ENCODE results near the gene PCNX2. TPM values are rescaled to one million over a fixed set of nuclear protein-coding genes. Genes with fewer than 3 reads are reported as not detected.
"Not testable (repeated sequence)": the region's sequence is repeated elsewhere in the genome, so short reads cannot be mapped to it uniquely, and the experiment has no call there.

PCNX2 gene
- total and polyA plus RNA-seq, 7 donors, result 1.8 to 13.8 (median 5.1) TPM

DNA sequence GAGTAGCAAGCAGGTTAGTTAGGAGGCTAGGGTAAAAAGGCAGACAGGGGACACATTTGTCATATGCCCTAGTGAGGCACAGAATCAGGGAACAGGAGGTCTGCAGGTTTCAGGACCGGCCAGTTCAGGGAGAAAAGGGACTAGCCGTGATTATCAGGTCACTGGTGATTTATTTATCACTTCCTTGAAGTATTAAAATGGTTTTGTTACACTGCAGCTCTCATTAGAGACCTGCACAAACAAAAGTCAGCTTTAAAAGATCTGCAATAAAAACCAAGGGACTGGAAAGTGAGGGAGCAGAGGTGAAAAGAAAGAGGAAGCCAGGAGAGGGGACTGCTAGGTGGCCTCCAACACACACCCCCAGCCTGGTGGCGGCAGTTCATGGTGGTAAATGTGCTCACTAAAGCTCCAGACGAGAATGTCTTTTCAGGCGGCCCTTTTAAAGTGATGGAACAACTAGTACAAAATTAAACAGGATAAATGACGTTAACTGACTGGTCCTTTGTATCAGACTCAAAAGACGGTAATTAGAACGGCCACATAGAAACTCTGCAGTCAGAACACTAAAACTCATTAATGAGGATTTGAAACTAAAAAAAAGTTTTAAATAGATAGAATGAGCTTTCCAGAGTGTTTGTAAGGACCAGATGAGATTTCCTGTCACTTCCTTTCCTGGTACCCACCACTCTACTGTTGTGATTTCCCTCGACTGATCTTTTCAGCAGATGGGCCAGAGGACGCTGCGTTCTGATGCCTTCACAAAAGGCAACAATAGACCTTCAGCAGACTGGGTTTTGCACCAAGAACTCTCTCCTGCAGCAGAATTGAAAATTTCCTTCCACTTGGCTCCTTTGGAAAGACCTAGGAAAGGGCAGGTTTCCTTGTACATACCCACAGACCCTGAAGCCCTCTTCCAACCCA lies 208.3 kb downstream of the PCNX2 start:
- Histone ChIP-seq H3K4me3 (no peak overlapping the region), H3K4me1 (no peaks in the 10 kb centered on the region), H3K36me3 (no peaks in the 10 kb centered on the region), H3K27ac (no peak overlapping the region), H3K9me3 (no peaks in the 10 kb centered on the region), H3K27me3 (no peaks in the 10 kb centered on the region)
- WGBS, 2 donors, result 75 to 82% methylated on average over 11 of the region's 11 CpGs
- TF ChIP-seq EP300 (IDR thresholded peaks at IDR 0.05), result no peak
- TF ChIP-seq POLR2A (IDR thresholded peaks at IDR 0.05), result no peak
- TF ChIP-seq, protein P1, sequence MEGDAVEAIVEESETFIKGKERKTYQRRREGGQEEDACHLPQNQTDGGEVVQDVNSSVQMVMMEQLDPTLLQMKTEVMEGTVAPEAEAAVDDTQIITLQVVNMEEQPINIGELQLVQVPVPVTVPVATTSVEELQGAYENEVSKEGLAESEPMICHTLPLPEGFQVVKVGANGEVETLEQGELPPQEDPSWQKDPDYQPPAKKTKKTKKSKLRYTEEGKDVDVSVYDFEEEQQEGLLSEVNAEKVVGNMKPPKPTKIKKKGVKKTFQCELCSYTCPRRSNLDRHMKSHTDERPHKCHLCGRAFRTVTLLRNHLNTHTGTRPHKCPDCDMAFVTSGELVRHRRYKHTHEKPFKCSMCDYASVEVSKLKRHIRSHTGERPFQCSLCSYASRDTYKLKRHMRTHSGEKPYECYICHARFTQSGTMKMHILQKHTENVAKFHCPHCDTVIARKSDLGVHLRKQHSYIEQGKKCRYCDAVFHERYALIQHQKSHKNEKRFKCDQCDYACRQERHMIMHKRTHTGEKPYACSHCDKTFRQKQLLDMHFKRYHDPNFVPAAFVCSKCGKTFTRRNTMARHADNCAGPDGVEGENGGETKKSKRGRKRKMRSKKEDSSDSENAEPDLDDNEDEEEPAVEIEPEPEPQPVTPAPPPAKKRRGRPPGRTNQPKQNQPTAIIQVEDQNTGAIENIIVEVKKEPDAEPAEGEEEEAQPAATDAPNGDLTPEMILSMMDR (IDR thresholded peaks at IDR 0.05), result no peak
- TF ChIP-seq POLR2AphosphoS5 (IDR thresholded peaks at IDR 0.05), result no peak
- no peak for DNase-seq
- intact Hi-C loops (cut with DNase I), result no loop called here

DNA sequence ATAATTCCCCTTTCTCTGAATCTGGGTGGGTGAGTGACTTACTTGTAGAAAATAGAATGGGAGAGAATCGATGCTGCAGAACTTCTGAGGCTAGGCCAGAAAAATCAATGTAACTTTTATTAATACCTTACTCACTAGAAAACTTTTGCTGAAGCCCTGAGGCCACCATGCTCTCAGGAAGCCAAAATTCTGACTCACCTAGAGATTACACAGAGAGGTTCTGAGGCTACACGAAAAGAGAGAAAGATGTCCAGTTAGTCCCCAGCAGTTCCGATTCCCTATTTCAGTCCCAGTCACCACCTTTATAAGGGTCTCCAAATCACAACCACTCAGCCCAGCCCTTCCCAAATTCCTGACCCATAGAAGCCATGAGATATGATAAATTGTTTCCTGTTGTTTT lies 210.0 kb downstream of the PCNX2 start:
- DNase-seq, result no peak
- TF ChIP-seq, protein P1 (IDR thresholded peaks at IDR 0.05), result no peak
- no peak for TF ChIP-seq EP300 (IDR thresholded peaks at IDR 0.05)
- no peak for TF ChIP-seq POLR2A (IDR thresholded peaks at IDR 0.05)
- TF ChIP-seq POLR2AphosphoS5 (IDR thresholded peaks at IDR 0.05), result no peak
- Histone ChIP-seq H3K27ac (no peak overlapping the region), H3K4me3 (no peak overlapping the region), H3K9me3 (no peaks in the 10 kb centered on the region), H3K4me1 (peaks cover 0 to 6% (median 3%) of the 10 kb centered on the region in 4 donors), H3K36me3 (no peaks in the 10 kb centered on the region), H3K27me3 (no peaks in the 10 kb centered on the region)
- 94 to 98% methylated on average over 3 of the region's 3 CpGs for WGBS, 2 donors
- intact Hi-C loops (cut with DNase I), result no loop called here

DNA sequence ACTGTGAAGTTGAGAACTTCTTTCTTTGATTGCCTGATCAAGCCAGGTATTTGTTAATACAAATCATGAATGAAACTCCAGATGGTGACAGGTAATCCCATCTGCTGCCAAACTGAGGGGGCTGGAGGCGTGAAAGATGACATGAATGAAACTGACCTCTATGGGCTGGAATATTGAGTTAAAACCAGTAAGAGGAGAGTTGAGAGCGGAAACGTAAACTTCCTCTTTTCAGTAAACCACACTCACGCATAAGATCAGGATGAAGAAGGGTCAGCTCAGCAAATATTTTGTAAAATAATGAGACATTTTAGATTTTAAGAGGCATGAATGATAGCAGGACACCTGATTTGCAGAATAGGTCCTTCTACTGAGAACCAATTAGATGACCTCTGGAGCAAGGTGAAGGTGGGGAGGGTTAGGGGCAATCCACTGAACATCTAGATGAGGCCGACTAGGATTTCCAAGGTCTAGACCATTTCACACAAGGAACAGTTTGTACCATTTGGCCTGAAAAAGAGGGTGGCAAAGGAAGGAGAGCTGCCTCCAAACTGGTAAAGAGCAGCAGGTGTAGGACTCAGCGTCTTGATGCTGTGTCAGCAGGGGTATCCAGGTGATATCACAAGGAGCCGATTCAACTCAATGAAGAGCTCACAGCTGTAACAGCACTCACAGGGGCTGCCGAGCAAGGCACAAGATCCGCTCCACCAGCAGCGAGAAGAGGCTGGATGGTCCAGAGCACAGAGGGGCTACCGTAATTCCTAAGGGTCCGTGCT lies 212.6 kb downstream of the PCNX2 start:
- H3K27ac ChIP-seq, result no peak overlapping the region
- H3K27me3 ChIP-seq, result no peaks in the 10 kb centered on the region
- no peak overlapping the region for H3K4me3 ChIP-seq
- WGBS, 2 donors, result 88 to 93% methylated on average over 12 of the region's 12 CpGs
- H3K4me1 ChIP-seq, result peaks cover 0 to 11% (median 3%) of the 10 kb centered on the region in 4 donors
- intact Hi-C loops (cut with DNase I), result no loop called here
- H3K9me3 ChIP-seq, result no peaks in the 10 kb centered on the region
- TF ChIP-seq POLR2A (IDR thresholded peaks at IDR 0.05), result no peak
- TF ChIP-seq, protein P1 (IDR thresholded peaks at IDR 0.05), result no peak
- no peak for TF ChIP-seq EP300 (IDR thresholded peaks at IDR 0.05)
- no peak for TF ChIP-seq POLR2AphosphoS5 (IDR thresholded peaks at IDR 0.05)
- no peak for DNase-seq
- no peaks in the 10 kb centered on the region for H3K36me3 ChIP-seq

DNA sequence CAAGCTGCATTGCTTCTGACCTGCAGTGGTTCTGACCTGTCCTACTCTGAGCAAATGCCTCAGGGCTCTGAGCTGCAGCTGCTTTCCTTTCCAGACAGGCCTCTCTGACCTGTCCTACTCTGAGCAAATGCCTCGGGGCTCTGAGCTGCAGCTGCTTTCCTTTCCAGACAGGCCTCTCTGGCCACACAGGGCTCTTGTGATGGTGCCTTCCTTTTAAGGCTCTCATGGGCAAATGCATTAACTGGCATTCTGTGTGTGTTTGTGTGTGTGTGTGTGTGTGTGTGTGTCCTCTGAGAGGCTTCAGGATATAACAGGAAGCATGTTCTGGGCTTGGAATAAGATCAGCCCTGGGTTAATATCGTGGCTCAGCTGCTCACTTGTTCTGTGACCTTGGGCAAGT lies 213.8 kb downstream of the PCNX2 start:
- no peaks in the 10 kb centered on the region for H3K9me3 ChIP-seq
- 36 to 67% methylated on average over 2 of the region's 2 CpGs for WGBS, 2 donors
- H3K27ac ChIP-seq, result no peak overlapping the region
- H3K4me3 ChIP-seq, result no peak overlapping the region
- no peak for TF ChIP-seq EP300 (IDR thresholded peaks at IDR 0.05)
- TF ChIP-seq, protein P1 (IDR thresholded peaks at IDR 0.05), result no peak
- no peaks in the 10 kb centered on the region for H3K36me3 ChIP-seq
- intact Hi-C loops (cut with DNase I), result no loop called here
- no peak for DNase-seq
- no peaks in the 10 kb centered on the region for H3K27me3 ChIP-seq
- H3K4me1 ChIP-seq, result peaks cover 0 to 11% (median 3%) of the 10 kb centered on the region in 4 donors

DNA sequence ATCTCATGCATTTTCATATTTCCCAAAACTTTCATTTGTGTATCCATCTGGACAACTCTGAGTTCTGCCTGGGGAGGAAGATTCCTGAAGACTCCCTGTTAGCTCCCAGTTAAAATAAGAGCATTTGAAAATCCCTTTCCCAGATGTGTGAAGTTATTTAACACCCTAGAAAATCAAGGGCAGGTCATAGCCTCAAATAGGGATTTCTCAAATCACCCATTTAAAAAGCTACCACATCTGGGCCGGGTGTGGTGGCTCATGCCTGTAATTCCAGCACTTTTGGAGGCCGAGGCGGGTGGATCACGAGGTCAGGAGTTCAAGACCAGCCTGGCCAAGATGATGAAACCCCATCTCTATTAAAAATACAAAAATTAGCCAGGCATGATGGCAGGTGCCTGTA lies 214.7 kb downstream of the PCNX2 start:
- intact Hi-C loops (cut with DNase I); H3K27me3 ChIP-seq; H3K9me3 ChIP-seq; DNase-seq; H3K27ac ChIP-seq; H3K36me3 ChIP-seq; H3K4me3 ChIP-seq: not testable (repeated sequence)
- WGBS, 2 donors, result 93% methylated on average over 4 of the region's 4 CpGs
- H3K4me1 ChIP-seq, result peaks cover 0 to 11% (median 3%) of the 10 kb centered on the region in 4 donors

Measured in sigmoid colon (tissue), 7 donors.